ENCODE measurements around the gene NUP42. TPM values are rescaled to one million over a fixed set of nuclear protein-coding genes. Genes with fewer than 3 reads are reported as not detected.
"Not testable (repeated sequence)": the region's sequence is repeated elsewhere in the genome, so short reads cannot be mapped to it uniquely, and the experiment has no call there.

Gene NUP42
- polyA plus RNA-seq, 2 donors, result 17.3 to 19.2 TPM

DNA sequence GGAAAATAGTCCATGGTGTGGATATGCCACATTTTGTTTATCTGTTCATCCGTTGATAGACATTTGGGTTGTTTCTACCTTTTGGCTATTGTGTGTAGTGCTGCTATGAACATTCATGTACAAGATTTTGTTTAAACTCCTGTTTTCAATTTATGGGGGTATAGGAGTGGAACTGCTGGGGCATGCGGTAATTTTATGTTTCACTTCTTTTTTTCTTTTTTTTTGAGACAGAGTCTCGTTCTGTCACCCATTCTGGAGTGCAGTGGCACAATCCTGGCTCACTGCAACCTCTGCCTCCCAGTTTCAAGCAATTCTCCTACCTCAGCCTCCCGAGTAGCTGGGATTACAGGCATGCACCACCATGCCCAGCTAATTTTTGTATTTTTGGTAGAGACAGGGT is 42.5 kb downstream of the NUP42 start:
- not testable (repeated sequence) for H3K4me1 ChIP-seq (ENCODE audit: control insufficient read depth in 2 of 2, insufficient read depth in 2 of 2, low read length in 1 of 2); H3K27ac ChIP-seq (ENCODE audit: low read depth in 2 of 2, low read length in 1 of 2); H3K27me3 ChIP-seq (ENCODE audit: control insufficient read depth in 1 of 2, insufficient read depth in 2 of 2, low read length in 2 of 2); H3K36me3 ChIP-seq (ENCODE audit: control insufficient read depth in 2 of 2, insufficient read depth in 2 of 2, low read length in 1 of 2); H3K4me3 ChIP-seq (ENCODE audit: low read depth in 1 of 2, low read length in 2 of 2); H3K9me3 ChIP-seq (ENCODE audit: control insufficient read depth in 2 of 2, insufficient read depth in 1 of 2, low read depth in 1 of 2, low read length in 1 of 2)
- WGBS, 2 donors, result 89 to 91% methylated on average over 3 to 4 of the region's 4 CpGs

- Histone ChIP-seq H3K4me1 (ENCODE audit: control insufficient read depth in 2 of 2, insufficient read depth in 2 of 2, low read length in 1 of 2) (no peaks in the 10 kb centered on the region), H3K27me3 (ENCODE audit: control insufficient read depth in 1 of 2, insufficient read depth in 2 of 2, low read length in 2 of 2) (no peaks in the 10 kb centered on the region)
- WGBS, 2 donors, result 80 to 85% methylated on average over 4 of the region's 4 CpGs
These were observed 45.1 kb downstream of the NUP42 start for GRCh38 chr7:23226844-23227450.

DNA sequence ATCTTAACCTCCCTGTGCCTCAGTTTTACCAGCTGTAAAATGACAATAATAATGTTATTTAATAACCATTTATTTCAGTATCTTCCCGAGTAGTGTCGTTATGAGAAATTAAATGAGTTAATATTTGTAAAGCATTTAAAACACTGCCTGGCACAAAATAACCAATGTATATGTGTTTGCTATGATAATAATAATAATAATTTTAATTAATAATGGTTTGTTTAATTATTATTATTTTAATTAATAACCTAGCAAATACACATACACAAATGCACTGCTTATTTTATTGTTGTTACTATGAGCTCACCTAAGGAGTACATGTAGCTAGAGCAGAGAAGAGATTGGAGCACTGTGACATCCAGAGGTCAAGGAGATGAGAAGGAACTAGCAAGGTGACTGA is 46.6 kb downstream of the NUP42 start:
- no peaks in the 10 kb centered on the region for H3K36me3 ChIP-seq (ENCODE audit: control insufficient read depth in 2 of 2, insufficient read depth in 2 of 2, low read length in 1 of 2)
- H3K4me1 ChIP-seq (ENCODE audit: control insufficient read depth in 2 of 2, insufficient read depth in 2 of 2, low read length in 1 of 2), result no peaks in the 10 kb centered on the region
- H3K27me3 ChIP-seq (ENCODE audit: control insufficient read depth in 1 of 2, insufficient read depth in 2 of 2, low read length in 2 of 2), result no peaks in the 10 kb centered on the region
- peaks cover 0 to 4% of the 10 kb centered on the region in 2 donors for H3K9me3 ChIP-seq (ENCODE audit: control insufficient read depth in 2 of 2, insufficient read depth in 1 of 2, low read depth in 1 of 2, low read length in 1 of 2)
- WGBS, 2 donors, result 96 to 97% methylated on average over 2 of the region's 2 CpGs
- no peak overlapping the region for H3K27ac ChIP-seq (ENCODE audit: low read depth in 2 of 2, low read length in 1 of 2)
- H3K4me3 ChIP-seq (ENCODE audit: low read depth in 1 of 2, low read length in 2 of 2), result no peak overlapping the region

More at GRCh38 chr7:23226844-23227450, 45.1 kb downstream of the NUP42 start:
- Histone ChIP-seq H3K27ac (ENCODE audit: low read depth in 2 of 2, low read length in 1 of 2) (no peak overlapping the region), H3K4me3 (ENCODE audit: low read depth in 1 of 2, low read length in 2 of 2) (no peak overlapping the region), H3K36me3 (ENCODE audit: control insufficient read depth in 2 of 2, insufficient read depth in 2 of 2, low read length in 1 of 2) (no peaks in the 10 kb centered on the region), H3K9me3 (ENCODE audit: control insufficient read depth in 2 of 2, insufficient read depth in 1 of 2, low read depth in 1 of 2, low read length in 1 of 2) (peaks cover 0 to 4% of the 10 kb centered on the region in 2 donors)

DNA sequence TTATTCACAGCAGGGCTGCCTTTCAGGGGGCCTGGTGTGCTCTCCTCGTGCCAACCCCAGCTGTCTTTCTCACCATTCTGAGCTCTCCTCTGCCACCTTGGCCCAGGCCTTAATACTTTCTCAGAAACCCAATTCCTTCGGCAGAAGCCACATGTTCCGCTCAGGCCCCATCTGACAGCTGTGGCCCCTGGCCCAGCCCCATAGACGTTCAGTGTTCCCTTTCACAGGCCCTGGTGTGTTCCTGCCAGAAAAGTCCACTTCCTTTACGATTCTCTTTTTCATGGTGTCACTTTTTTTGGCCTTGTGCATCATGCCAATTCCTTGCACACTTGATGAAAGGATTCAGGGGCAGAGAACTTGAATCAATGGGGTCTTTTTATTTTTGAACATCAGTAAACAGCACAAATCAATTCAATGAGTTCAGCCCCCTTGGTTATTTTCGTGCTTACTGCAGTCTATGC is 48.8 kb downstream of the NUP42 start:
- peaks cover 0 to 4% of the 10 kb centered on the region in 2 donors for H3K9me3 ChIP-seq (ENCODE audit: control insufficient read depth in 2 of 2, insufficient read depth in 1 of 2, low read depth in 1 of 2, low read length in 1 of 2)
- no peak overlapping the region for H3K27ac ChIP-seq (ENCODE audit: low read depth in 2 of 2, low read length in 1 of 2)
- H3K4me3 ChIP-seq (ENCODE audit: low read depth in 1 of 2, low read length in 2 of 2), result no peak overlapping the region
- no peaks in the 10 kb centered on the region for H3K36me3 ChIP-seq (ENCODE audit: control insufficient read depth in 2 of 2, insufficient read depth in 2 of 2, low read length in 1 of 2)
- no peaks in the 10 kb centered on the region for H3K27me3 ChIP-seq (ENCODE audit: control insufficient read depth in 1 of 2, insufficient read depth in 2 of 2, low read length in 2 of 2)
- WGBS, 2 donors, result 65 to 66% methylated on average over 6 of the region's 6 CpGs
- no peaks in the 10 kb centered on the region for H3K4me1 ChIP-seq (ENCODE audit: control insufficient read depth in 2 of 2, insufficient read depth in 2 of 2, low read length in 1 of 2)

DNA sequence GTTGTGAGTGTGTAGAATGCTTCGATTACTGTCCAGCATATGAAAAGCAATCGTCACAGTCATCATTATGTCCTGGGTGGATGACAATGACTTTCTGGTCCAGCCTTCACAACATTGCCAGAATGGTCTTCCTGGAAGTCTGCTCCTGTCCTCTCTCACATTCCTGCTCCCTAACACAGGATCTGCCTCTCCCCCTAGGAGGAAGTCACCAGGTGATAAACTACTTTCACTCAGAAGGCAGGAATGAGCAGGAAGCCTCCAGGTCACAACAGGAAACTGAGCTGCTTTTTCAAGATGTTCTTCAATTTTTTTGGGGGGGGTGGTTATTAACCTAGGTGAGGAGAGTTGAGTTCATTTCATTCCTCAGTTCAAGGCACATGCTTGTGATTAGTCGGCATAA is 51.1 kb downstream of the NUP42 start:
- H3K4me1 ChIP-seq (ENCODE audit: control insufficient read depth in 2 of 2, insufficient read depth in 2 of 2, low read length in 1 of 2), result no peaks in the 10 kb centered on the region

DNA sequence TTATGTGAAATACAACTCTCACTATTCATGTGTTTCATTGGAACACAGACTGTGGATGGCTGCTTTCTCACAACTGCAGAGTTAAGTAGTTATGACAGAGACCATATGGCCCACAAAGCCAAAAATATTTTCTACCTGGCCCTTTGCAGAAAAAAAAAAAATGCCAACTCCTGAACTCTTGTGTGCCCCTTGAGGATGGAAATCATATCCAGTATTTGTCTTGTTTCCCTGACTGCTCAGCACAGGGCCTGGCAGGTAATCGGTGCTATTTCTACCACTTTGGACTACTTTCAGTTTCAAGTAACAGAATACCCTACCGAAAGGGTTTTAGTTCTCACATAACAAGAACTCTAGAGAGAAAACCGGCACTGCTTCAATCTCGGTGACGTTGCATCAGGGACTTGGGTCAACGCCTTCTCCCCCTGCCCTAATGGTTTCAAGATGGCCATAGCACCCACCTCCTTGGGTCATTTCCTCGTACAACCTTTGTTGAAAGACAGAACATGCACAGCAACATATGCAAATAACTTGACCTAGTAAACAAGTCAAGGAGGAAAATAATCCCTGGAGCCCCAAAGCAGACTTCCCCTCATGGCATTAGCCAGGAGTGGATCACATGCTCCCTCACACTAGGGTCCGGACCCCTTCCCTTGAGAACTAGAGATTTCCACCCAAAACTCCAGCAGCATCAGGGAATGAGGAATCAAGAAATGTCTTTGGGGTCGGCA is 52.9 kb downstream of the NUP42 start:
- H3K36me3 ChIP-seq (ENCODE audit: control insufficient read depth in 2 of 2, insufficient read depth in 2 of 2, low read length in 1 of 2), result no peaks in the 10 kb centered on the region
- H3K4me1 ChIP-seq (ENCODE audit: control insufficient read depth in 2 of 2, insufficient read depth in 2 of 2, low read length in 1 of 2), result no peaks in the 10 kb centered on the region
- H3K27me3 ChIP-seq (ENCODE audit: control insufficient read depth in 1 of 2, insufficient read depth in 2 of 2, low read length in 2 of 2), result no peaks in the 10 kb centered on the region
- no peak overlapping the region for H3K4me3 ChIP-seq (ENCODE audit: low read depth in 1 of 2, low read length in 2 of 2)
- 51 to 55% methylated on average over 9 of the region's 9 CpGs for WGBS, 2 donors
- peak overlapping the region in 1 of 2 donors; percentile 42 for H3K27ac ChIP-seq (ENCODE audit: low read depth in 2 of 2, low read length in 1 of 2)
- no peaks in the 10 kb centered on the region for H3K9me3 ChIP-seq (ENCODE audit: control insufficient read depth in 2 of 2, insufficient read depth in 1 of 2, low read depth in 1 of 2, low read length in 1 of 2)

More for the DNA sequence above, 51.1 kb downstream of the NUP42 start:
- no peaks in the 10 kb centered on the region for H3K36me3 ChIP-seq (ENCODE audit: control insufficient read depth in 2 of 2, insufficient read depth in 2 of 2, low read length in 1 of 2)
- no peaks in the 10 kb centered on the region for H3K27me3 ChIP-seq (ENCODE audit: control insufficient read depth in 1 of 2, insufficient read depth in 2 of 2, low read length in 2 of 2)
- H3K27ac ChIP-seq (ENCODE audit: low read depth in 2 of 2, low read length in 1 of 2), result no peak overlapping the region
- 87 to 94% methylated on average over 3 of the region's 3 CpGs for WGBS, 2 donors
- H3K4me3 ChIP-seq (ENCODE audit: low read depth in 1 of 2, low read length in 2 of 2), result no peak overlapping the region
- peaks cover 0 to 4% of the 10 kb centered on the region in 2 donors for H3K9me3 ChIP-seq (ENCODE audit: control insufficient read depth in 2 of 2, insufficient read depth in 1 of 2, low read depth in 1 of 2, low read length in 1 of 2)

DNA sequence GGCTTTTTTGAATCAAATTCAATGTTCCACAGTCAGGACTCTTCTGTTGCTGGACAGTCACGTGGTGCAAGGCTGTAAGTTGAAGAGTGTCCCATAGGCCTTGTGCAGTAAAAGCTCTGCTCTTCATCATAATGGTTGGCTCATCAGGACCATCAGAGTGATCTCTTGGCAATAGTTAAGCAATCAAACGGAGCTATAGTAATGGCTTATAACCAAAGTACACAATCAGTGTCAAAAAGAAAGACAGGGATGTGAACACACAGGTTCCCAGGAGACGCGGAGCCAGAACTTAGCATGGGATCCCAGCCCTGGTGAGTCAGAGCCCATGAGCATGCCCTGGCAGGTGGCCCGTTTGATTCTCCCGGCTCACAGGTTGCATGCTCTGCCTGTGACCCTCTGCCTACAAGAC is 54.0 kb downstream of the NUP42 start:
- Histone ChIP-seq H3K27ac (ENCODE audit: low read depth in 2 of 2, low read length in 1 of 2) (peak overlapping the region in 1 of 2 donors; percentile 63), H3K27me3 (ENCODE audit: control insufficient read depth in 1 of 2, insufficient read depth in 2 of 2, low read length in 2 of 2) (no peaks in the 10 kb centered on the region), H3K36me3 (ENCODE audit: control insufficient read depth in 2 of 2, insufficient read depth in 2 of 2, low read length in 1 of 2) (no peaks in the 10 kb centered on the region), H3K9me3 (ENCODE audit: control insufficient read depth in 2 of 2, insufficient read depth in 1 of 2, low read depth in 1 of 2, low read length in 1 of 2) (no peaks in the 10 kb centered on the region), H3K4me3 (ENCODE audit: low read depth in 1 of 2, low read length in 2 of 2) (no peak overlapping the region), H3K4me1 (ENCODE audit: control insufficient read depth in 2 of 2, insufficient read depth in 2 of 2, low read length in 1 of 2) (no peaks in the 10 kb centered on the region)
- WGBS, 2 donors, result 50 to 60% methylated on average over 6 of the region's 6 CpGs

GRCh38 chr7:23237000-23237399 is 55.2 kb downstream of the NUP42 start:
- Histone ChIP-seq H3K27ac (ENCODE audit: low read depth in 2 of 2, low read length in 1 of 2) (no peak overlapping the region), H3K27me3 (ENCODE audit: control insufficient read depth in 1 of 2, insufficient read depth in 2 of 2, low read length in 2 of 2) (no peaks in the 10 kb centered on the region), H3K9me3 (ENCODE audit: control insufficient read depth in 2 of 2, insufficient read depth in 1 of 2, low read depth in 1 of 2, low read length in 1 of 2) (no peaks in the 10 kb centered on the region), H3K36me3 (ENCODE audit: control insufficient read depth in 2 of 2, insufficient read depth in 2 of 2, low read length in 1 of 2) (no peaks in the 10 kb centered on the region), H3K4me1 (ENCODE audit: control insufficient read depth in 2 of 2, insufficient read depth in 2 of 2, low read length in 1 of 2) (no peaks in the 10 kb centered on the region), H3K4me3 (ENCODE audit: low read depth in 1 of 2, low read length in 2 of 2) (no peak overlapping the region)
- WGBS, 2 donors, result 93 to 95% methylated on average over 3 of the region's 3 CpGs

DNA sequence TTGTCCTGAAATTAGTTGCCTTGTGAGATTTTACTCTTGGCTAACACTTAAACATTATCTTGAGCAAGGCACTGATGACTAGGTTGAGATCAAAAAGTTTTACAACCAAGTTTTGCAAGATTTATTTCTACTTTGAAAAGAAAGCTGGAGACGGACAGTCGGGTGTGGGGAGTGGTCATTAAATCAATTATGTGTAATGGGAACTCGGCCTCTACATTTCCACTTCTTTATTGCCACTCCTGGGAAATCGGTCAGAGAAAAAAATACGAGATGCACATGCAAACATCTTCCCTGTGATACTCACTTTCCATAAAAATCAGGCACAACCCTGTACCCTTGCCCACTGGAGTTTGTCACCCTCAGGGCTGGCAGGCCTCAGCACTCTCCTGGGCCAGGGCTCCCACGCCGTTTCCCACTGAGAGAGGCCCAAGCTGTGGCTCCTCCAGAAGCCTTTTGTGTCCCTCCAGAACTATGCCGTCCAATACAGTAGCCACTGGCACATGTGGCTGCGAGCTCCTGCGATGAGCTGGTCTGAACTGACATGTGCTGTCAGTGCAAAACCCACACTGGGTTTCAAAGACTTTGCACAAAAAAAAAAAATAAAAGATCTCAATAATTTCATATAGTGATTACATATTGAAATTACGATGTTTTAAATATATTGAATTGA is 57.3 kb downstream of the NUP42 start:
- H3K4me1 ChIP-seq (ENCODE audit: control insufficient read depth in 2 of 2, insufficient read depth in 2 of 2, low read length in 1 of 2), result no peaks in the 10 kb centered on the region
- H3K36me3 ChIP-seq (ENCODE audit: control insufficient read depth in 2 of 2, insufficient read depth in 2 of 2, low read length in 1 of 2), result no peaks in the 10 kb centered on the region
- H3K9me3 ChIP-seq (ENCODE audit: control insufficient read depth in 2 of 2, insufficient read depth in 1 of 2, low read depth in 1 of 2, low read length in 1 of 2), result no peaks in the 10 kb centered on the region
- 71 to 81% methylated on average over 11 of the region's 11 CpGs for WGBS, 2 donors
- no peaks in the 10 kb centered on the region for H3K27me3 ChIP-seq (ENCODE audit: control insufficient read depth in 1 of 2, insufficient read depth in 2 of 2, low read length in 2 of 2)
- H3K4me3 ChIP-seq (ENCODE audit: low read depth in 1 of 2, low read length in 2 of 2), result no peak overlapping the region
- H3K27ac ChIP-seq (ENCODE audit: low read depth in 2 of 2, low read length in 1 of 2), result no peak overlapping the region
